ENCODE results near the gene SLC12A2.

Gene SLC12A2

DNA sequence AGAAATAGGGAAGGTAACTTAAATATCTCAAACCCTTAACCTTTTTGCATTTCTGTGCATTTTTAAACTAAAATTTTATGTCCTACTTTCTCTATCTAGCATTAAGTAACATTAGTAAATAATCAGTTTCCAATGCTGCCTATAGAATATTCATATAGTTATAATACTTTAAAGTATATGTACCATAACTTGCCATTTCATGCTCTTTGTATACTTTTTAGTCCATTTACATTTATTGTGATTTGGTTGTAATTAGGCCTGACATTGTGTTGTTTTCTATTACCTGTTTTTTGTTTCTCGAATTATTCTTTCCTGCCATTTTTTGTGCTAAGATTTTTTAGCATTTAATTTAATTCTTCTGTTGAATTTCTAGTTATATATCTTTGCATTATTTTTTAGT lies 13.7 kb downstream of the SLC12A2 start:
- in situ Hi-C loops (cut with HindIII; ENCODE audit: low sequenced_read_pairs): no loop called here

DNA sequence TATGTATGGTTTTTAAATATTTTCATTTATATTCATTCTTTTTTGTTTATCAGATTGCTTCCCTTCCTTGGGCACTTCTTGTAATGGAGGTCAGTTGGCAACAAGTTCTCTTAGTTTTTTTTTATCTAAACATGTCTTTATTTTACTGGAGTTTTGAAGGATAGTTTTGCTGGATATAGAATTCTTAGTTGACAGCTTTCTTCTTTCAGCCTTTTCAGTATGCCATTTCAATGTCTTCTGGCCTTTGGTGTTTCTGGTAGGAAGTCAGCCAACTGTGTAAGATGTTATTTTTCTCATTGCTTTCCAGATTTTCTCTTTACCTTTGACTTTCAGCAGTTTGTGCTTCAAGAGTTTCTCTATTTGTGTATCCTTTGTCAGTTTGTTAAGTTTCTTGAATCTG lies 14.2 kb downstream of the SLC12A2 start:
- in situ Hi-C loops (cut with HindIII; ENCODE audit: low sequenced_read_pairs): no loop called here

GRCh38 chr5:128099944-128100343 lies 16.4 kb downstream of the SLC12A2 start:
- in situ Hi-C loops (cut with HindIII; ENCODE audit: low sequenced_read_pairs): no loop called here

- in situ Hi-C loops (cut with HindIII; ENCODE audit: low sequenced_read_pairs): no loop called here
Observed at GRCh38 chr5:128100860-128101557, 17.4 kb downstream of the SLC12A2 start.

- in situ Hi-C loops (cut with HindIII; ENCODE audit: low sequenced_read_pairs): no loop called here
Observed at GRCh38 chr5:128101676-128102075, 18.1 kb downstream of the SLC12A2 start.

DNA sequence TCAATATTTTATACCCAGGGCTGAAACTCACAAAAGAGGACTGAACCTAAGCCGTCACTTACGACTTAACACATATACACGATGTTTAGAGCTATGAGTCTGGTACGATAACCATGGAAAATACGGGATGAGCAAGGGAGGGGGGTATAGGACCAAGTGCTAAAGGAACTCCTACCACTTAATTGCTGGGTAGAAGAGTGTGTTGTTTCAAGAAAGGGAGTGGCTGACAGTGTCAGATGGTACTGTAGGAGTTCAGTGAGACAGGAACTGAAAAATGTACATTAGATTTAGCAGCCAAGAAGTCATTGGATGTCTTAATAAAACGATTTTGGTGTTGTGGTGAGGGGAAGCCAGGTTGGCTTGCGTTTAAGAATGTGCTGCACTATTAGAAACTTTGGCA lies 21.6 kb downstream of the SLC12A2 start:
- in situ Hi-C loops (cut with HindIII; ENCODE audit: low sequenced_read_pairs): no loop called here

DNA sequence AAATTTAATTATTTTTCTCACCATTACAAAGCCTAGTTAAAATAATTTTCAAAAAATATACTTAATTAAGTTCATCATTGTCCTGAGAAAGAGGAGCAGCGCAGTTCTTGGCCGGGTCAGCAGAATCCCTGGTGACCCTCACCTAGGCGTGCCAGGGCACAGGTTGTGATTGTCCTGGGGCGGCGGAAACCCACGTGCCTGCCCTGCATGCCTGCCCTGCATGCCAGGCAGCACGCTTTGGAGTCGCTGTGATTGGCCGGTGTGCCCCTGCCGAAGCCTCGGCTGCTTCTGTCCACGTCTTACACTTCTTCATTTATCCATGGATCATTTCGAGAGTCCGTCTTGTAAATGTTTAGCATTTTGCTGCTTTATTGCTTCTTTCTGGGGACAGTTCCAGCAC lies 25.6 kb downstream of the SLC12A2 start:
- in situ Hi-C loops (cut with HindIII; ENCODE audit: low sequenced_read_pairs): no loop called here

GRCh38 chr5:128109766-128110165 lies 26.2 kb downstream of the SLC12A2 start:
- in situ Hi-C loops (cut with HindIII; ENCODE audit: low sequenced_read_pairs): no loop called here

GRCh38 chr5:128111818-128112448 lies 28.4 kb downstream of the SLC12A2 start:
- in situ Hi-C loops (cut with HindIII; ENCODE audit: low sequenced_read_pairs): no loop called here

- in situ Hi-C loops (cut with HindIII; ENCODE audit: low sequenced_read_pairs): no loop called here
Observed at GRCh38 chr5:128116445-128116844, 32.9 kb downstream of the SLC12A2 start.

DNA sequence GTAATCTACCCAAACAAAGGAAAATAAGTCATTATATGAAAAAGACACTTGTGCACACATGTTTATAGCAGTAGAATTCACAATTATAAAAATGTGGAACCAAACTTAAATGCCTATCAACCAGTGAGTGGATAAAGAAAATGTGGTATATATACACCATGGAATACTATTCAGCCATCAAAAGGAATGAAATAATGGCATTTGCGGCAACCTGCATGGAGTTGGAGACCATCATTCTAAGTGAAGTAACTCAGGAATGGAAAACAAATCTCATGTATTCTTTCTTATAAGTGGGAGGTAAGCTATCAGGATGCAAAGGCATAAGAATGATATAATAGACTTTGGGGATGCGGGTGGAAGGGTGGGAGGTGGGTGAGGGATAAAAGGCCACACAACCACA lies 34.6 kb downstream of the SLC12A2 start:
- in situ Hi-C loops (cut with HindIII; ENCODE audit: low sequenced_read_pairs): no loop called here

DNA sequence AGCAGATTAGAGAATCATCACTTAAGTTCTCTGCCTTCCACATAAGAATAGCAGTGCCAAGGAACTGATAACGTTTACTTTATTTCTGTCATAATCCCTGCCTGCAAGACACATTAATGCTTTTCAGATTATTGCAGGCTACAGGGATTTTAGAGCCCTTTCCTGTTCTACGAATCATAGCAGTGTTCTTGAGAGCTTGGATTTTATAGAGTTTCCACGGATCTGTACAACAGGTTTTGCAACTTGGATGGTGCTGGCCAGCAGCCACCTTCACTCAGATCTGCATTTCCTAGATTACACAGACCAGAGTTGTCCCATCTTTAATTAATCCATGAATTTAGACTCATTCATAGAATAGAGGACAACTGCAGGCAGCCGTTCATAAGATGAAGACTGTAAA lies 38.1 kb downstream of the SLC12A2 start:
- in situ Hi-C loops (cut with HindIII; ENCODE audit: low sequenced_read_pairs): no loop called here

DNA sequence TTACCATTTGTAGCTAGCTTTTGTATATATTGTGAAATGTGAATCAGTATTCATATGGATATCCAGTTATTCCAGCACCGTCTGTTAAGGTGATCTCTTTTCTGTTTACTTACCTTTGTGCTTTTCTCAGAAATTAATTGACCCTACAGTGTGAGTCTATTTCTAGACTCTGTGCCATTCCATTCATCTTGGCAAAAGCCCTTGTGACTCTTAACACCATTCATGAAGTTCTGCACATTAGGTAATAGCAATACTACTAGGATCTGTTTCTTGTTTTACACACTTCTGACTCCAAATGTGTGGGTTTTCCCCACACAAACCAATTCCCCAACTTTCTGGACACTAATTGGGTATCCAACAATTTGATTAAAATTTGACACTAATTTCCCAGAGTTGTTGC lies 40.4 kb downstream of the SLC12A2 start:
- in situ Hi-C loops (cut with HindIII; ENCODE audit: low sequenced_read_pairs): no loop called here

DNA sequence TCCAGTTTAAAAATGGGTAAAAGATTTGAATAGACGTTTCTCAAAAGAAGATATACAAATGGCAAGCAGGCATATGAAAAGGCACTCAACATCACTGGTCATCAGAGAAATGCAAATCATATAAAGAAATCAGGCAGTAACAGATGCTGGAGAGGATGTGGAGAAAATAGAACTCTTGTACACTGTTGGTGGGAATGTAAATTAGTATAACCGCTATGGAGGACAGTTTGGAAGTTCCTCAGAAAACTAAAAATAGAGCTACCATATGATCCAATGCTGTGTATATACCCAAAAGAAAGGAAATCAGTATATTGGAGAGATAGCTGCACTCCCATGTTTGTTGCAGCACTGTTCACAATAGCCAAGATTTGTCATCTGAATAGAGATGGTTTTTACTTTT lies 42.7 kb downstream of the SLC12A2 start:
- in situ Hi-C loops (cut with HindIII; ENCODE audit: low sequenced_read_pairs): no loop called here

DNA sequence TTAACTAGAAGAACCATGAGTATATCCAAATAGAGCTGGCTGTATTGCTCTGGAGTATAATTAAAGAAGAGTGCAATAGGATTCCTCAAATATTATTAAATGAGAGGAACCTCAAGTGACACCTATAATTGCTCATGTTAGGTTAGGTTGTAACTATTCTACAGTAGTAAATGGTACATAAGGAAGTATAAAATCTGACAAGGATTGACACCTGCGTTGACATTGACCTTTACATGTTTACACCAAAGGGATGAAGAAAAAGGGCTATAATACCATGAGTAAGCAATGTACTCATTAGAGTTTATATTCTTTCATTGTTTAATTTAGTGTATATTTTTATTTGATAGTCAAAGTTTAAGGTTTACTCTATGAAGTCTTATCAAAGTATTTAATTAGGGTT lies 48.9 kb downstream of the SLC12A2 start:
- in situ Hi-C loops (cut with HindIII; ENCODE audit: low sequenced_read_pairs): no loop called here

DNA sequence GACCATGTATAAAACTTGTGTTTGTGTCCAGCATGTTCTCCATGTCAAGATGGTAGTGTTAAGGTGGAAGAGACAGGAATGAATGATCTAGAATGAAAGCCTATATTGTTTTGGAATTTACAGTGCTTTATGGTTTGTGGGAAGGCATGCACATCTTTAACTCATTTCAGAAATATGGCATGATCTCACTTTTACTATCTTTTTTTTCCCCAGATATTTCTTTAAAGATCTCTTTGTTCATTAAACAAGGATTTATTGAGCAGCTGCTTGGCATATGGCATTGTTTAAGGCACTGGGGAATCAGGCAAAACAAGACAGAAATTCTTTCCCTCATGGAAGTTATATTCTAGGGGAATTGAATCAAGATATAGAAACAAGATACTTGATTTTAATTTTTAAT lies 51.7 kb downstream of the SLC12A2 start:
- in situ Hi-C loops (cut with HindIII; ENCODE audit: low sequenced_read_pairs): no loop called here

GRCh38 chr5:128143911-128144310 lies 60.3 kb downstream of the SLC12A2 start:
- in situ Hi-C loops (cut with HindIII; ENCODE audit: low sequenced_read_pairs): no loop called here

DNA sequence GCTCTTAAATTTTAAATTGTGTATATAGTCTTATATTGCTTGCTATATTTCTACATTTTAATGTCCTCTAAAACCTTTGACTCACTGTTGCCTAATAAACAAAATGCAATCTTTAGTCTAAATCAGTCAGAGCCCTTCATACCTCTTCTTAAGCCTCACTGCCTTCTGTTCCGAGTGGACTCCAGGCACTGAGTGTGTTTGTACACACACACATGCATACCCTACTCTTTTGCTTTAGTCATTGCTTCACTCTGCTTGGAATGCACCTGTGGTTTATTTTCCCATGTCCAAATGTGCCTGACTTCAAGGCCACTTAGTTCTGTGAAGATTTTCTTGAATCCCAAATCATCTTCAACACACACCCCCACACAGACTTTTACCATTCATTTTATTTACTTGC lies 60.9 kb downstream of the SLC12A2 start:
- in situ Hi-C loops (cut with HindIII; ENCODE audit: low sequenced_read_pairs): no loop called here

DNA sequence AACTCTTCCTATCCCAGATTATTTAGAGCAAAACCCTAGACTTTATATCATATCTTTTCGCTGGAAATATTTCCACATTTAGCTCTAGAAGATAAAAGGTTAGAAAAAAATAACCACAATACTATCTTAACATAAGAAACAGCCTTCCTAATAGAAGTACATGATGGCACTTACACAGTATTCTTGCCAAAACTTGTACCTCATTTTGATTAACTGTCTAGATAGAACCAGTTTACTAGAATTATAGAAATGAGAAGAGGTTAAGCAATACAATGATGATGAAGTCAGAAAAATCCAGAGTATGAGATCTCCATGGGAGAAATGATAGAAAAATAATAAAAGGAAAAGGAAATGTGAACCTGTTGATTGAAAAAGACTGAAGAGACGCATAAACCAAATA lies 63.1 kb downstream of the SLC12A2 start:
- in situ Hi-C loops (cut with HindIII; ENCODE audit: low sequenced_read_pairs): no loop called here

GRCh38 chr5:128154943-128155342 lies 71.4 kb downstream of the SLC12A2 start:
- in situ Hi-C loops (cut with HindIII; ENCODE audit: low sequenced_read_pairs): no loop called here

DNA sequence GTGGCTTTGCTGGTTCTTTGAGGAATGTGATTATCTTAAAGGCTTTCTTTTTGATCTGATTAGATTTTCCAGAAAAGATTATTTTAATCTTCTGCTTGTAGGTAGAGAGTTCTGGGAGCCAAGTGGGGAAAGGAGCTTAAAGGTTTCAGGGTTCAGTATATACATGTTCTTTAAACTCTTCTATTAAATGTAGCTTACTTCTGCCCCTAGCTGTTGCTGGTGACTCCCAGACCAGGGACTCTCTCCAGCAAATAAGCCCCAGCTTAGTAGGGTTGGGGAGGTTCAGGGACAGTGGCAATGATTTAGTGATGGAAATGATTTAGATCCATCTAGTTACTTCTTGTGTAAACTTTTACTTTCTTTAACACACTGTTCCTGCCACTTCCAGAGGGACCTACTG lies 72.2 kb downstream of the SLC12A2 start:
- in situ Hi-C loops (cut with HindIII; ENCODE audit: low sequenced_read_pairs): no loop called here

GRCh38 chr5:128156521-128156920 lies 73.0 kb downstream of the SLC12A2 start:
- in situ Hi-C loops (cut with HindIII; ENCODE audit: low sequenced_read_pairs): no loop called here

- in situ Hi-C loops (cut with HindIII; ENCODE audit: low sequenced_read_pairs): no loop called here
Observed at GRCh38 chr5:128158342-128158741, 74.8 kb downstream of the SLC12A2 start.
